ENCODE measurements around the gene NCR1.
"Not testable (repeated sequence)": the region's sequence is repeated elsewhere in the genome, so short reads cannot be mapped to it uniquely, and the experiment has no call there.

- TF ChIP-seq CTCF (conservative IDR thresholded peaks at IDR 0.05); ZFX (IDR thresholded peaks at IDR 0.05): not testable (repeated sequence)
Observed at GRCh38 chr19:54863459-54863858, 42.5 kb upstream of the NCR1 start.
